ENCODE results near the gene CADPS.

CADPS gene

DNA sequence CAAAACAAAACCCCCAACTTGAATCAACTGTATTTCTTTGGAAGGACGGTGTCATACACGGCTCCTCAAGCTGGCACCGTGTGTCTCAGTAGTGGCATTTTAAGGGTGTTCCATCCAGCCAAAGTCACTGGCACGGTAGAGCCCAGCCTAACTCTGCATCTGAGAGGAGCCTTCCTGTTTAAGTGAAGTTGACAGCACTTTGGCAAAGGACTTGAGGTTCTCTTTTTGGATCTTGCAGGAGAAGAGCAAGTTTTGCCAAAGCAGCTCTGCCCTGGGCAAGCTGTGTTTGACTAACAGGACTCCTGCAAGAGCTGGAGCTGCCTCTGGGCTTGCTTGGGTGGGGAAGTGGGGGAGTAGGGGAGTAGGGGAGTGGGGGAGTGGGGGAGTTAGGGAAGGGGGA is 392.3 kb downstream of the CADPS start:
- TF ChIP-seq, protein P1, sequence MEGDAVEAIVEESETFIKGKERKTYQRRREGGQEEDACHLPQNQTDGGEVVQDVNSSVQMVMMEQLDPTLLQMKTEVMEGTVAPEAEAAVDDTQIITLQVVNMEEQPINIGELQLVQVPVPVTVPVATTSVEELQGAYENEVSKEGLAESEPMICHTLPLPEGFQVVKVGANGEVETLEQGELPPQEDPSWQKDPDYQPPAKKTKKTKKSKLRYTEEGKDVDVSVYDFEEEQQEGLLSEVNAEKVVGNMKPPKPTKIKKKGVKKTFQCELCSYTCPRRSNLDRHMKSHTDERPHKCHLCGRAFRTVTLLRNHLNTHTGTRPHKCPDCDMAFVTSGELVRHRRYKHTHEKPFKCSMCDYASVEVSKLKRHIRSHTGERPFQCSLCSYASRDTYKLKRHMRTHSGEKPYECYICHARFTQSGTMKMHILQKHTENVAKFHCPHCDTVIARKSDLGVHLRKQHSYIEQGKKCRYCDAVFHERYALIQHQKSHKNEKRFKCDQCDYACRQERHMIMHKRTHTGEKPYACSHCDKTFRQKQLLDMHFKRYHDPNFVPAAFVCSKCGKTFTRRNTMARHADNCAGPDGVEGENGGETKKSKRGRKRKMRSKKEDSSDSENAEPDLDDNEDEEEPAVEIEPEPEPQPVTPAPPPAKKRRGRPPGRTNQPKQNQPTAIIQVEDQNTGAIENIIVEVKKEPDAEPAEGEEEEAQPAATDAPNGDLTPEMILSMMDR (IDR thresholded peaks at IDR 0.05; ENCODE audit: low read depth, low read length), result no peak
- no peak overlapping the region for H3K4me3 ChIP-seq (replicated peaks in 1 of 2; ENCODE audit: low read depth in 2 of 2, low read length in 2 of 2)
- no peak for DNase-seq (ENCODE audit: low read depth in 2 of 2)

GRCh38 chr3:62481962-62482361 is 393.3 kb downstream of the CADPS start:
- H3K4me3 ChIP-seq (replicated peaks in 1 of 2; ENCODE audit: low read depth in 2 of 2, low read length in 2 of 2), result no peak overlapping the region
- no peak for DNase-seq (ENCODE audit: low read depth in 2 of 2)
- TF ChIP-seq, protein P1 (IDR thresholded peaks at IDR 0.05; ENCODE audit: low read depth, low read length), result no peak

- TF ChIP-seq, protein P1 (IDR thresholded peaks at IDR 0.05; ENCODE audit: low read depth, low read length), result no peak
- DNase-seq (ENCODE audit: low read depth in 2 of 2), result no peak
- H3K4me3 ChIP-seq (replicated peaks in 1 of 2; ENCODE audit: low read depth in 2 of 2, low read length in 2 of 2), result no peak overlapping the region
Observed at GRCh38 chr3:62480056-62480455, 395.2 kb downstream of the CADPS start.

- DNase-seq (ENCODE audit: low read depth in 2 of 2), result no peak
- no peak overlapping the region for H3K4me3 ChIP-seq (replicated peaks in 1 of 2; ENCODE audit: low read depth in 2 of 2, low read length in 2 of 2)
- TF ChIP-seq, protein P1 (IDR thresholded peaks at IDR 0.05; ENCODE audit: low read depth, low read length), result no peak
Observed at GRCh38 chr3:62479326-62479725, 395.9 kb downstream of the CADPS start.

DNA sequence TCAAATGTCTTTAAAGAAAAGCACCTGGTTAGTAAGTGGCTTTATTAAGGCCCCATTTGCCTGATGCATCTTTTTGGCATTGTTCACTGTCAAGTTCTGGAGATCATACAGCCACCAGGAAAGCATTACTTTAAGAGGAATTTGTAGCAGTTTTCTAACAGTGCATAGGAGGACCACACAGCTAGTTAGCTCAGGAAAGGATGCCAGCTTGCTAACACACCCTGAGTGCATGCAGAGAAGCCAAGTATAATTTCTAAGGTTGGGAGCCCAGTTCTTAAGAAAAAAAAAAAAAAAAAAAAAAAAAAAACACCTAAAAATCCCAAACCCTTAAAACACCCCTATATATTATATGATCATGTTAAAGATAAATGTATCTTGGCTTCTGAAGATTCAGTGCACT is 399.9 kb downstream of the CADPS start:
- DNase-seq (ENCODE audit: low read depth in 2 of 2), result no peak
- no peak overlapping the region for H3K4me3 ChIP-seq (replicated peaks in 1 of 2; ENCODE audit: low read depth in 2 of 2, low read length in 2 of 2)
- TF ChIP-seq, protein P1 (IDR thresholded peaks at IDR 0.05; ENCODE audit: low read depth, low read length), result no peak

GRCh38 chr3:62467966-62468722 is 407.1 kb downstream of the CADPS start:
- TF ChIP-seq, protein P1 (IDR thresholded peaks at IDR 0.05; ENCODE audit: low read depth, low read length), result no peak
- H3K4me3 ChIP-seq (replicated peaks in 1 of 2; ENCODE audit: low read depth in 2 of 2, low read length in 2 of 2), result no peak overlapping the region
- DNase-seq (ENCODE audit: low read depth in 2 of 2), result peak in 1 of 2 donors; percentile 11

DNA sequence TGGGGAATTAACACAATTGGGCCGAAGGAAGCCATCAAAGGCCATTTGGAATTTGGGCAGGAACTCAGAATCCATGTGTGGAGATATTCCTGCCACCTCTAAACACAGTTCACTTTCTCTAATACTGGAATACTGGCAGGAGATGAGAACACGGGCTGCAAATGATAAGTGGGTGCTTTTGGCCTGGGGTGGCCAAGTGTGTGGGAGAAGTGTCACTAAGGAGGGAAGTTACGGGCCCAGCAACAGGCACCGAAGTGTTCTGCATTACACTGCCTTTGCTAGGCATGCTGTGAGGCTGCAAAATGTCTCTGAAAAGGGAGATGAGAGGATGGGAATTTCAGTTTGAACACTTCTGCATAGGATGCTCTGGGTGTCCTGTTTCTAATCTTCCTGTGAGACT is 412.4 kb downstream of the CADPS start:
- TF ChIP-seq, protein P1 (IDR thresholded peaks at IDR 0.05; ENCODE audit: low read depth, low read length), result no peak
- H3K4me3 ChIP-seq (replicated peaks in 1 of 2; ENCODE audit: low read depth in 2 of 2, low read length in 2 of 2), result no peak overlapping the region
- DNase-seq (ENCODE audit: low read depth in 2 of 2), result no peak

Data from cardiac fibroblast (primary cell).